GM19395 (cell line): ENCODE results near the gene PRUNE2.
"Not testable (repeated sequence)": the region's sequence is repeated elsewhere in the genome, so short reads cannot be mapped to it uniquely, and the experiment has no call there.

Source experiments
- ATAC-seq: cut with Tn5 transposase; IDR thresholded peaks from one replicate; pipeline ENCODE4 v1.9.1; 2021; ENCODE audit warnings: mild to moderate bottlenecking, moderate library complexity; ENCODE audit not compliant: unreplicated experiment

Gene PRUNE2

GRCh38 chr9:76608575-76609273 lies 297.2 kb downstream of the PRUNE2 start:
- ATAC-seq = no peak

GRCh38 chr9:76607730-76608436 lies 298.0 kb downstream of the PRUNE2 start:
- ATAC-seq = no peak

- peak; percentile 95 for ATAC-seq
Measured at GRCh38 chr9:76605321-76605900, 300.5 kb downstream of the PRUNE2 start.

GRCh38 chr9:76603931-76604570 lies 301.9 kb downstream of the PRUNE2 start:
- ATAC-seq = no peak

- no peak for ATAC-seq
Measured at GRCh38 chr9:76603448-76603895, 302.4 kb downstream of the PRUNE2 start.

- no peak for ATAC-seq
Measured at GRCh38 chr9:76602199-76602598, 303.7 kb downstream of the PRUNE2 start.

- no peak for ATAC-seq
Measured at GRCh38 chr9:76600007-76600615, 305.8 kb downstream of the PRUNE2 start.

- no peak for ATAC-seq
Measured at GRCh38 chr9:76598981-76599380, 306.9 kb downstream of the PRUNE2 start.

- ATAC-seq = no peak
Measured at GRCh38 chr9:76595645-76596044, 310.3 kb downstream of the PRUNE2 start.

- ATAC-seq = no peak
Measured at GRCh38 chr9:76594764-76595424, 311.0 kb downstream of the PRUNE2 start.

- not testable (repeated sequence) for ATAC-seq
Measured at GRCh38 chr9:76593961-76594735, 311.8 kb downstream of the PRUNE2 start.

- ATAC-seq = no peak
Measured at GRCh38 chr9:76592974-76593347, 313.0 kb downstream of the PRUNE2 start.

- ATAC-seq = no peak
Measured at GRCh38 chr9:76592091-76592973, 313.6 kb downstream of the PRUNE2 start.

GRCh38 chr9:76591256-76591950 lies 314.5 kb downstream of the PRUNE2 start:
- ATAC-seq = no peak

- no peak for ATAC-seq
Measured at GRCh38 chr9:76588316-76588715, 317.6 kb downstream of the PRUNE2 start.

GRCh38 chr9:76586390-76587314 lies 319.3 kb downstream of the PRUNE2 start:
- ATAC-seq = no peak
